ENCODE measurements around the gene SIM1. TPM values are rescaled to one million over a fixed set of nuclear protein-coding genes. Genes with fewer than 3 reads are reported as not detected.

The SIM1 gene
- total and polyA plus RNA-seq, 2 experiments from 2014 or later: 0.30 TPM; not detected in 1

- no peak for DNase-seq (ENCODE audit: low spot score)
- no peak overlapping the region for H3K4me2 ChIP-seq
- H3K27ac ChIP-seq: no peak overlapping the region
- no peaks in the 10 kb centered on the region for H3K36me3 ChIP-seq (replicated peaks; ENCODE audit: insufficient read depth, low read depth)
- H3K4me1 ChIP-seq (ENCODE audit: insufficient read depth): peaks cover 3% of the 10 kb centered on the region
- H4K20me1 ChIP-seq (ENCODE audit: insufficient read depth, poor library complexity, severe bottlenecking): no peaks in the 10 kb centered on the region
- no peaks in the 10 kb centered on the region for H3K9me3 ChIP-seq (ENCODE audit: low read depth)
- no peak overlapping the region for H3K4me3 ChIP-seq
- TF ChIP-seq EZH2phosphoT487 (IDR thresholded peaks at IDR 0.05; ENCODE audit: low read depth, severe bottlenecking, unreplicated experiment) (no peak), CTCF (IDR thresholded peaks at IDR 0.05; ENCODE audit: poor library complexity) (no peak), EZH2 (IDR thresholded peaks at IDR 0.05; ENCODE audit: borderline replicate concordance) (no peak)
- no peaks in the 10 kb centered on the region for H3K9me2 ChIP-seq (replicated peaks; ENCODE audit: insufficient read depth)
- H2AFZ ChIP-seq: no peak overlapping the region
- H3K79me2 ChIP-seq: no peaks in the 10 kb centered on the region
- H3K27me3 ChIP-seq: no peaks in the 10 kb centered on the region
- WGBS (ENCODE audit: low lambda C conversion rate, missing lambda C conversion rate): 88% methylated on average over 4 of the region's 4 CpGs
Observed at GRCh38 chr6:100344761-100345160, 120.0 kb downstream of the SIM1 start.

- Histone ChIP-seq H3K27ac (no peak overlapping the region), H3K4me2 (no peak overlapping the region)
- WGBS (ENCODE audit: low lambda C conversion rate, missing lambda C conversion rate): 93% methylated on average over 2 of the region's 2 CpGs
Observed at GRCh38 chr6:100344321-100344720, 120.4 kb downstream of the SIM1 start.

GRCh38 chr6:100343316-100344077 is 121.2 kb downstream of the SIM1 start:
- no peak overlapping the region for H3K4me3 ChIP-seq
- no peaks in the 10 kb centered on the region for H3K9me3 ChIP-seq (ENCODE audit: low read depth)
- no peak for TF ChIP-seq EZH2phosphoT487 (IDR thresholded peaks at IDR 0.05; ENCODE audit: low read depth, severe bottlenecking, unreplicated experiment)
- TF ChIP-seq EZH2 (IDR thresholded peaks at IDR 0.05; ENCODE audit: borderline replicate concordance): no peak
- TF ChIP-seq CTCF (IDR thresholded peaks at IDR 0.05; ENCODE audit: poor library complexity): no peak
- H3K27me3 ChIP-seq: no peaks in the 10 kb centered on the region
- no peaks in the 10 kb centered on the region for H3K9me2 ChIP-seq (replicated peaks; ENCODE audit: insufficient read depth)
- 64% methylated on average over 4 of the region's 4 CpGs for WGBS (ENCODE audit: low lambda C conversion rate, missing lambda C conversion rate)
- no peak overlapping the region for H2AFZ ChIP-seq
- H3K27ac ChIP-seq: no peak overlapping the region
- no peak overlapping the region for H3K4me2 ChIP-seq
- no peak for DNase-seq (ENCODE audit: low spot score)
- no peaks in the 10 kb centered on the region for H3K36me3 ChIP-seq (replicated peaks; ENCODE audit: insufficient read depth, low read depth)
- peaks cover 3% of the 10 kb centered on the region for H3K4me1 ChIP-seq (ENCODE audit: insufficient read depth)
- H4K20me1 ChIP-seq (ENCODE audit: insufficient read depth, poor library complexity, severe bottlenecking): no peaks in the 10 kb centered on the region
- no peaks in the 10 kb centered on the region for H3K79me2 ChIP-seq

More at GRCh38 chr6:100344321-100344720, 120.4 kb downstream of the SIM1 start:
- Histone ChIP-seq H3K27me3 (no peaks in the 10 kb centered on the region), H3K9me2 (replicated peaks; ENCODE audit: insufficient read depth) (no peaks in the 10 kb centered on the region), H3K9me3 (ENCODE audit: low read depth) (no peaks in the 10 kb centered on the region), H3K36me3 (replicated peaks; ENCODE audit: insufficient read depth, low read depth) (no peaks in the 10 kb centered on the region), H3K4me3 (no peak overlapping the region), H3K79me2 (no peaks in the 10 kb centered on the region), H4K20me1 (ENCODE audit: insufficient read depth, poor library complexity, severe bottlenecking) (no peaks in the 10 kb centered on the region), H2AFZ (no peak overlapping the region), H3K4me1 (ENCODE audit: insufficient read depth) (peaks cover 3% of the 10 kb centered on the region)
- no peak for DNase-seq (ENCODE audit: low spot score)
- TF ChIP-seq CTCF (IDR thresholded peaks at IDR 0.05; ENCODE audit: poor library complexity) (no peak), EZH2phosphoT487 (IDR thresholded peaks at IDR 0.05; ENCODE audit: low read depth, severe bottlenecking, unreplicated experiment) (no peak), EZH2 (IDR thresholded peaks at IDR 0.05; ENCODE audit: borderline replicate concordance) (no peak)

Data from hepatocyte (in vitro differentiated cells).